ENCODE measurements around the gene SLC29A2. TPM values are rescaled to one million over a fixed set of nuclear protein-coding genes. Genes with fewer than 3 reads are reported as not detected.

The SLC29A2 gene
- total RNA-seq, 1 experiment from 2014 or later = 39.7 TPM

DNA sequence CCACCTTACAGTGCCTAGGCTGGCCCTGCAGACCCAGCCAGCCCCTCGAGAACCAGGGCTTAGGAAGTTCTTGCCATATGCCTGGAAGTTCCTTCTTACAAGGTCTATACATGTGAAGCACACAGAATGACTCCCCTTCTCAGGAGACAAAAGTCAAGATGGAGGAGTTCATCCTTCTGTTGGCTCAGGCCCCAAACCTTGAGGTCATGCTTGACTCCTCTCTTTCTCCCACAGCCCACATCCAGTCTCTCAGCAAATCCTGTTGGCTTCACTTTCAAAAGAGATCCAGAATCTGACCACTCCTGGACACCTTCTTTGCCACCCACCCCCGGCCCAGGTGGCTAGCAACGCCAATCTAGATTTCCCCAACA lies 53.0 kb downstream of the SLC29A2 start:
- H3K4me1 ChIP-seq (ENCODE audit: control insufficient read depth in 1 of 2, insufficient read depth in 2 of 2, low read length in 2 of 2) = peaks cover 4 to 5% of the 10 kb centered on the region in 2 experiments; a peak in 3 of 4 replicates
- BruUV-seq (replicated peaks) = no TSS peak
- H3K9me3 ChIP-seq (ENCODE audit: control insufficient read depth in 1 of 2, insufficient read depth in 1 of 2, low read depth in 1 of 2, low read length in 2 of 2) = no peaks in the 10 kb centered on the region
- TF ChIP-seq, protein P1, sequence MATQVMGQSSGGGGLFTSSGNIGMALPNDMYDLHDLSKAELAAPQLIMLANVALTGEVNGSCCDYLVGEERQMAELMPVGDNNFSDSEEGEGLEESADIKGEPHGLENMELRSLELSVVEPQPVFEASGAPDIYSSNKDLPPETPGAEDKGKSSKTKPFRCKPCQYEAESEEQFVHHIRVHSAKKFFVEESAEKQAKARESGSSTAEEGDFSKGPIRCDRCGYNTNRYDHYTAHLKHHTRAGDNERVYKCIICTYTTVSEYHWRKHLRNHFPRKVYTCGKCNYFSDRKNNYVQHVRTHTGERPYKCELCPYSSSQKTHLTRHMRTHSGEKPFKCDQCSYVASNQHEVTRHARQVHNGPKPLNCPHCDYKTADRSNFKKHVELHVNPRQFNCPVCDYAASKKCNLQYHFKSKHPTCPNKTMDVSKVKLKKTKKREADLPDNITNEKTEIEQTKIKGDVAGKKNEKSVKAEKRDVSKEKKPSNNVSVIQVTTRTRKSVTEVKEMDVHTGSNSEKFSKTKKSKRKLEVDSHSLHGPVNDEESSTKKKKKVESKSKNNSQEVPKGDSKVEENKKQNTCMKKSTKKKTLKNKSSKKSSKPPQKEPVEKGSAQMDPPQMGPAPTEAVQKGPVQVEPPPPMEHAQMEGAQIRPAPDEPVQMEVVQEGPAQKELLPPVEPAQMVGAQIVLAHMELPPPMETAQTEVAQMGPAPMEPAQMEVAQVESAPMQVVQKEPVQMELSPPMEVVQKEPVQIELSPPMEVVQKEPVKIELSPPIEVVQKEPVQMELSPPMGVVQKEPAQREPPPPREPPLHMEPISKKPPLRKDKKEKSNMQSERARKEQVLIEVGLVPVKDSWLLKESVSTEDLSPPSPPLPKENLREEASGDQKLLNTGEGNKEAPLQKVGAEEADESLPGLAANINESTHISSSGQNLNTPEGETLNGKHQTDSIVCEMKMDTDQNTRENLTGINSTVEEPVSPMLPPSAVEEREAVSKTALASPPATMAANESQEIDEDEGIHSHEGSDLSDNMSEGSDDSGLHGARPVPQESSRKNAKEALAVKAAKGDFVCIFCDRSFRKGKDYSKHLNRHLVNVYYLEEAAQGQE (IDR thresholded peaks at IDR 0.05; ENCODE audit: low read depth) = no peak
- no peak for TF ChIP-seq POLR2A (IDR thresholded peaks at IDR 0.05; ENCODE audit: borderline replicate concordance, extremely low read depth, insufficient read depth, insufficient read length)
- TF ChIP-seq CBX3 (IDR thresholded peaks at IDR 0.05; ENCODE audit: low read depth) = no peak
- TF ChIP-seq FOSL1 (IDR thresholded peaks at IDR 0.05; ENCODE audit: low read depth) = no peak
- TF ChIP-seq EZH2phosphoT487 (IDR thresholded peaks at IDR 0.05; ENCODE audit: borderline replicate concordance) = no peak
- TF ChIP-seq SIN3A (IDR thresholded peaks at IDR 0.05; ENCODE audit: low read depth) = no peak
- H3K4me2 ChIP-seq (ENCODE audit: low read length) = no peak overlapping the region
- intact Hi-C loops (cut with micrococcal nuclease) = no loop called here
- no peaks in the 10 kb centered on the region for H3K9me2 ChIP-seq (ENCODE audit: insufficient read depth)
- H3K4me3 ChIP-seq (replicated peaks in 1 of 2; ENCODE audit: low read depth in 1 of 2, low read length in 2 of 2) = no peak overlapping the region
- ATAC-seq = no peak
- no peak overlapping the region for H3K9ac ChIP-seq (ENCODE audit: low read length)
- H3K27me3 ChIP-seq (ENCODE audit: insufficient read depth, low read length) = no peaks in the 10 kb centered on the region
- ChIA-PET POLR2A (no interaction called here), CTCF (no interaction called here), RAD21 (ENCODE audit: low non-redundant PET in 1 of 2, low total read pairs in 2 of 2, uncharacterized antibody in 2 of 2, unreplicated experiment in 2 of 2) (no interaction called here)
- no peaks in the 10 kb centered on the region for H3K36me3 ChIP-seq (ENCODE audit: control insufficient read depth in 1 of 2, insufficient read depth in 2 of 2, low read length in 2 of 2)
- no peak for DNase-seq (ENCODE audit: low read depth, low spot score)
- H3K27ac ChIP-seq (ENCODE audit: low read depth, low read length) = no peak overlapping the region
- no peaks in the 10 kb centered on the region for H3K79me2 ChIP-seq (ENCODE audit: insufficient read depth, low read length)
- no peaks in the 10 kb centered on the region for H4K20me1 ChIP-seq (ENCODE audit: insufficient read depth)
- H2AFZ ChIP-seq (ENCODE audit: low read depth, low read length, poor library complexity, severe bottlenecking) = no peak overlapping the region

Measured in HCT116 (cell line).